GM12872 (cell line): ENCODE measurements around the gene OR5T2.

Experiments
- TF ChIP-seq, protein P1 (sequence below): IDR thresholded peaks from 3 replicates; pipeline ENCODE4 v1.5.1; 2011; ENCODE audit warnings: low read depth, mild to moderate bottlenecking, low read length, moderate library complexity; ENCODE audit not compliant: insufficient read depth

OR5T2 gene

DNA sequence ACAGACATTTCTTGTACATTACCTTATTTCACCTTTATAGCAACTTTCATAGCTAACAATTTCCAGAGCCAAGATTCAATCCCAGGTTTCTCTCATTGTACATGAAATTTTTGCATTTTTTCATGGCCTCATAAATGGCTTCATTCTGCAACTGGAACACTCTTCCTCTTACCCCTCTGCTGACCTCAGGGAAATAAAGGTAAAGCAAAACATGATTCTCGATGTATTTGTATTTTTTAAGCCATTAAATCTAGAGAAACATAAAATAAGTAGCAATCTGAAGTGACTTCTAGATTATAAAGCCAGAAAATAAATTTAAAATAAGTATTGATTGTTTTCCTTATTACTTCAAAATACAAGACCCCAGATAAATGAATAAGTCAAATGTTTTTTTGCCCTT lies at the start of gene OR5T2:
TSS of gene OR5T2 (minus strand) at position 101 of the 400 bp plus-strand sequence. CDS start 1,193 bp downstream, outside the sequence.
- TF ChIP-seq, protein P1, sequence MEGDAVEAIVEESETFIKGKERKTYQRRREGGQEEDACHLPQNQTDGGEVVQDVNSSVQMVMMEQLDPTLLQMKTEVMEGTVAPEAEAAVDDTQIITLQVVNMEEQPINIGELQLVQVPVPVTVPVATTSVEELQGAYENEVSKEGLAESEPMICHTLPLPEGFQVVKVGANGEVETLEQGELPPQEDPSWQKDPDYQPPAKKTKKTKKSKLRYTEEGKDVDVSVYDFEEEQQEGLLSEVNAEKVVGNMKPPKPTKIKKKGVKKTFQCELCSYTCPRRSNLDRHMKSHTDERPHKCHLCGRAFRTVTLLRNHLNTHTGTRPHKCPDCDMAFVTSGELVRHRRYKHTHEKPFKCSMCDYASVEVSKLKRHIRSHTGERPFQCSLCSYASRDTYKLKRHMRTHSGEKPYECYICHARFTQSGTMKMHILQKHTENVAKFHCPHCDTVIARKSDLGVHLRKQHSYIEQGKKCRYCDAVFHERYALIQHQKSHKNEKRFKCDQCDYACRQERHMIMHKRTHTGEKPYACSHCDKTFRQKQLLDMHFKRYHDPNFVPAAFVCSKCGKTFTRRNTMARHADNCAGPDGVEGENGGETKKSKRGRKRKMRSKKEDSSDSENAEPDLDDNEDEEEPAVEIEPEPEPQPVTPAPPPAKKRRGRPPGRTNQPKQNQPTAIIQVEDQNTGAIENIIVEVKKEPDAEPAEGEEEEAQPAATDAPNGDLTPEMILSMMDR, result no peak

DNA sequence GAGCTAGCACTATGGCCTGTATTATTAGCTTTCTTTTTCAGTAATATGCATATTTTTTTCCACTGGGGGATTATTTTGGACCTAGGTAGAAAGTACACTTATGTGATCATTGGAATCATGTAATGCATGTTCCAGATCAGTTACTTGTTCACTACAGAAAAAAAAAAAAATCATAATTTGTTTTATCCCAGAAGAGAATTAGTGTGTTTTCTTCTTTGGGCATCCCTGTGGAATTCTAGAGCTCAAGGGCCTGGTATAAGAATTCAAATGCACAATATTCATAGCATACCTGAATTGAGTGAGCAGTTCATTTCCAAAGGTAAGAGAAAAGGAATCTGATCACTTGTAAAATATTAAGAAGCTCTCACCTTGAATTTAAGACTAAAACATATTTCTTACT lies 39.8 kb upstream of the OR5T2 start, which contains the start of gene OR5T1:
TSS of gene OR5T1 (plus strand) at position 301 of the 400 bp plus-strand sequence. CDS start 1,485 bp downstream, outside the sequence.
- TF ChIP-seq, protein P1, result no peak

DNA sequence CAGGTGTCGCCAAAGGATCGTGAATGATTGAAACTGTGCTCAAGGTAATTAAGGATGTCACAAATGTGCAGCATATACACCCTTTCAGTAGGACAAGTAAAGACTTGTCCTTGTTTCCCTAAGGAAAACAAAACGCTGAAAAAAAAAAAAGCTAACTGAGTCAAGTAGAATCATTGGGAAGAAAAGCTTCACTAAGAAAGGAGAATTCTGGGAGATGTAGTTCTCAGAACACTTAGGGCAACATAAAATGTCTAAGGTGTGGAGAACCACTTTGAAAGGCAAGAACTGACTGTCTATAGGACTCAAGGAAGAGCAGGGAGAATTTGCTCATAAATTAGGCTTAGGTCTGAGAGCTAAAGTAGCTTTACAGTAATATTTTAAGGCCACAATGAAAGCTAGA lies 37.0 kb upstream of the OR5T2 start:
- TF ChIP-seq, protein P1, result no peak

DNA sequence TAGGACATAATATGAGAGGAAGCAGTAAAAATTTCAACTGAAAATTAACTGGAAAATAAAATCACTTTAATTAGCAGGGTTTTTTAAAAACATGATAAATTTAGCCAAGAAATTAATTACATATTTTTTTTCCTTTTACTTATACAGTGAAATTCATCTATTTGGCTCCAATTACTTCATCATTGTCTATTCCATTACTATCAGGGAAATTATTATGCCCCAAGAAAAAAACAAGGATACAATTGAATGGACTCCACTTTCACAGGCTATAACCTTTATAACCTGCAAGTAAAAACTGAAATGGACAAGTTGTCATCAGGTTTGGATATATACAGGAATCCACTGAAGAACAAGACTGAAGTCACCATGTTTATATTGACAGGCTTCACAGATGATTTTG lies 17.9 kb upstream of the OR5T2 start, which contains the start of gene OR5T3:
TSS of gene OR5T3 (plus strand) at position 301 of the 400 bp plus-strand sequence. CDS start at position 301, 0 bp downstream.
- TF ChIP-seq, protein P1, result no peak

DNA sequence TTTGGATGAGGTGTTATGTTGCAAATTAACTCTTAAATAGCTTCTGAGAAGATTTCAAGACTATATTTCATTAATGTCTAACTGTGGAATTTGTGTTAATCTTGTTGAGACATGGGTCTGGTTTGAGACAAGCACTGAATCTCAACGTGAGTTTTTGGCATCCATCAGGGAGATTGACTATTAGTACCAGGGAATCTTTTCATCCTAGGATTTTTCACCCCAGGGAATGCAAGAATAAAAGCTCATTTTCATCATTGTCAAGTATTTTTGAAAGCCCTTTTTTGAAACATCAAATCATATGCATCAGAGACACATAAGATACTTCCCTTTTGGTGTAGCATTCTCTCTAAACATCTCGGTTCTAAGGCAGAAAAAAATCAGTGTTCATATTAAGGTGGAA lies 19.5 kb downstream of the OR5T2 start:
- TF ChIP-seq, protein P1, result no peak

DNA sequence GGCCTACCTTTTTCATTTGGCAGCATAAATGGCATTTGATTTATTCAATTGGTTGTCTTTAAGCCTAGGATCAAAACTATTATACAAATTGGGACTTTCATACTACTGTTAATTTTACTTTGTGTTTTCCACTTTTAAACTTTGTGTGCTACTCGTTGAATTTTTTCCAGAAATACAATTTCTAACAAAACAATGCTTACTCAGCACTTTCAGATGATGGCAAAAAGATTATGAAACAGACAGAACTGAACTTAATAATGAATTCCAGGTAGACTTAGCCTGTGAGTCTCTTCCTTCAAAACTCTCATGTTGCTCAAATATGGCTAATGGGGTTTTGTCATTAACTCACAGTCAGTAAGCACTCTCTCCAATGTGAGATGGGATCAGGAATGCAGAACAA lies 26.3 kb downstream of the OR5T2 start:
- TF ChIP-seq, protein P1, result no peak

DNA sequence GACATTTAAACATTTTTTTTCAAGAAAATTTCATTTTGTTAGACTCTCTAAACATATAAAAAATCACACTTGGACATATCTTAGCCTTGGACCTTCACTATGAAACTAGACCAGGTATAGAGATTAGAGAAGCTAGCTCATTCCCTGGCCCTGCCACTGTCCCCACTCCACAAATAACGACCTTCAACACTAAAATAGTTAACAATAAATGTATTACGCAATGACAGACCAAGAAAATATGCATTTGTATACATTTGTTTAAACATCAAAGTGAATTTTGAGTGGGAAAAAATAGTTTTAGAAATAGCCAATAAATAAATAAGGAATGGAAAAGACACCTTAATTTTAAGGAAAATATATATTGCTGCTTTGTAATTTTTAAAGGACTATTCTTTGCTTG lies 36.7 kb downstream of the OR5T2 start:
- TF ChIP-seq, protein P1, result no peak
